Suprapubic skin (tissue), 4 donors: ENCODE measurements around the gene C2orf66. TPM values are rescaled to one million over a fixed set of nuclear protein-coding genes. Genes with fewer than 3 reads are reported as not detected.

Experiments used
- DNase-seq, 2 donors: peaks; one replicate each; pipeline ENCODE4 v3.0.0-alpha.2; 2019; ENCODE audit warnings: low spot score in 2 of 2
- H3K27ac ChIP-seq: fragments of 200-600 bp; sonication (generic); one replicate; pipeline ENCODE4 v1.5.1; 2019
- H3K27me3 ChIP-seq: fragments of 200-600 bp; sonication (generic); one replicate; pipeline ENCODE4 v1.5.1; 2019
- H3K36me3 ChIP-seq: fragments of 200-600 bp; sonication (generic); one replicate; pipeline ENCODE4 v1.5.1; 2019
- H3K4me1 ChIP-seq: fragments of 200-600 bp; sonication (generic); one replicate; pipeline ENCODE4 v1.5.1; 2019
- H3K4me3 ChIP-seq: fragments of 200-600 bp; sonication (generic); one replicate; pipeline ENCODE4 v1.5.1; 2019; ENCODE audit warnings: mild to moderate bottlenecking
- H3K9me3 ChIP-seq: fragments of 200-600 bp; sonication (generic); one replicate; pipeline ENCODE4 v1.5.1; 2019
- CTCF ChIP-seq, 2 donors: fragments of 200-600 bp in 1 of 2; fragments of 450-650 bp in 1 of 2; sonication (generic) in 1 of 2; IDR thresholded peaks; one replicate each; pipeline ENCODE4 v1.5.1; 2016 to 2019; ENCODE audit warnings: antibody characterized with exemption in 2 of 2, mild to moderate bottlenecking in 1 of 2, moderate library complexity in 1 of 2
- EP300 ChIP-seq: sonication (generic); formaldehyde crosslinking; IDR thresholded peaks from one replicate; pipeline ENCODE4 v1.6.1; 2017; ENCODE audit warnings: antibody characterized with exemption
- POLR2A ChIP-seq, 2 donors: fragments of 450-650 bp; IDR thresholded peaks; one replicate each; pipeline ENCODE4 v1.6.1; 2017; ENCODE audit warnings: antibody characterized with exemption in 2 of 2, mild to moderate bottlenecking in 2 of 2, moderate library complexity in 2 of 2
- POLR2AphosphoS5 ChIP-seq, 3 donors: sonication (generic); formaldehyde crosslinking; IDR thresholded peaks; one replicate each; pipeline ENCODE4 v1.6.1; 2017; ENCODE audit warnings: antibody characterized with exemption in 3 of 3
- WGBS: methylation state at CpG from one replicate; pipeline ENCODE4 v1.1.5; 2018; 5-methylcytosine and 5-hydroxymethylcytosine counted together
- total RNA-seq, 4 donors: library from RNA; depleted of rRNA; stranded (reverse); fragments of >200 nt; gene quantifications; one replicate each; pipeline ENCODE4 v1.1.0, GENCODE V29; 2016

The C2orf66 gene
- total RNA-seq, 4 donors from 2014 or later = not detected

GRCh38 chr2:196827356-196827755 is 18.2 kb upstream of the C2orf66 start:
- Histone ChIP-seq H3K9me3 (no peaks in the 10 kb centered on the region), H3K36me3 (no peaks in the 10 kb centered on the region), H3K27me3 (no peaks in the 10 kb centered on the region), H3K4me3 (no peak overlapping the region), H3K4me1 (no peaks in the 10 kb centered on the region), H3K27ac (no peak overlapping the region)
- no peak for DNase-seq
- TF ChIP-seq POLR2A (IDR thresholded peaks at IDR 0.05) (no peak), POLR2AphosphoS5 (IDR thresholded peaks at IDR 0.05) (no peak), EP300 (no peak)
- WGBS = 62% methylated on average over 2 of the region's 2 CpGs

- H3K4me3 ChIP-seq = no peak overlapping the region
- H3K4me1 ChIP-seq = no peaks in the 10 kb centered on the region
- DNase-seq = no peak
- no peak overlapping the region for H3K27ac ChIP-seq
- H3K27me3 ChIP-seq = no peaks in the 10 kb centered on the region
- H3K36me3 ChIP-seq = no peaks in the 10 kb centered on the region
- no peaks in the 10 kb centered on the region for H3K9me3 ChIP-seq
- no peak for TF ChIP-seq POLR2A (IDR thresholded peaks at IDR 0.05)
- no peak for TF ChIP-seq POLR2AphosphoS5 (IDR thresholded peaks at IDR 0.05)
- TF ChIP-seq EP300 = no peak
- TF ChIP-seq CTCF (IDR thresholded peaks at IDR 0.05) = no peak
Observed at GRCh38 chr2:196823750-196824522, 14.8 kb upstream of the C2orf66 start.

- Histone ChIP-seq H3K27me3 (no peaks in the 10 kb centered on the region), H3K4me3 (no peak overlapping the region), H3K36me3 (no peaks in the 10 kb centered on the region), H3K27ac (no peak overlapping the region), H3K4me1 (no peaks in the 10 kb centered on the region), H3K9me3 (peaks cover 5% of the 10 kb centered on the region)
- DNase-seq = no peak
- TF ChIP-seq EP300 (no peak), POLR2A (IDR thresholded peaks at IDR 0.05) (no peak), CTCF (IDR thresholded peaks at IDR 0.05) (no peak), POLR2AphosphoS5 (IDR thresholded peaks at IDR 0.05) (no peak)
- 65% methylated on average over 1 of the region's 1 CpG for WGBS
Observed at GRCh38 chr2:196821195-196821594, 12.0 kb upstream of the C2orf66 start.

GRCh38 chr2:196808083-196808665 is 981 bp downstream of the C2orf66 start:
- TF ChIP-seq POLR2A (IDR thresholded peaks at IDR 0.05) (no peak), CTCF (IDR thresholded peaks at IDR 0.05) (no peak), EP300 (no peak), POLR2AphosphoS5 (IDR thresholded peaks at IDR 0.05) (no peak)
- whole genome bisulfite sequencing = 58% methylated on average over 2 of the region's 2 CpGs
- no peak overlapping the region for H3K27ac ChIP-seq

GRCh38 chr2:196804381-196804780 is 4.8 kb downstream of the C2orf66 start:
- no peak overlapping the region for H3K4me3 ChIP-seq
- no peaks in the 10 kb centered on the region for H3K36me3 ChIP-seq
- H3K27ac ChIP-seq = no peak overlapping the region
- no peaks in the 10 kb centered on the region for H3K27me3 ChIP-seq
- DNase-seq = no peak
- WGBS = 48% methylated on average over 1 of the region's 1 CpG
- no peak for TF ChIP-seq POLR2AphosphoS5 (IDR thresholded peaks at IDR 0.05)
- no peak for TF ChIP-seq CTCF (IDR thresholded peaks at IDR 0.05)
- no peak for TF ChIP-seq POLR2A (IDR thresholded peaks at IDR 0.05)
- TF ChIP-seq EP300 = no peak
- no peaks in the 10 kb centered on the region for H3K9me3 ChIP-seq
- H3K4me1 ChIP-seq = peaks cover 7% of the 10 kb centered on the region

More at GRCh38 chr2:196808083-196808665, 981 bp downstream of the C2orf66 start:
- no peak for DNase-seq
- H3K4me1 ChIP-seq = no peaks in the 10 kb centered on the region
- H3K9me3 ChIP-seq = no peaks in the 10 kb centered on the region
- no peak overlapping the region for H3K4me3 ChIP-seq
- no peaks in the 10 kb centered on the region for H3K36me3 ChIP-seq
- no peaks in the 10 kb centered on the region for H3K27me3 ChIP-seq
